Mesothelial cell of epicardium (in vitro differentiated cells): Measurements from ENCODE around the gene SERPINA9. TPM values are rescaled to one million over a fixed set of nuclear protein-coding genes. Genes with fewer than 3 reads are reported as not detected.

Experiments used
- DNase-seq, 2 experiments: peaks; one replicate each; pipeline ENCODE4 v3.0.0; 2021; ENCODE audit warnings: low spot score in 2 of 2; ENCODE audit not compliant: unreplicated experiment in 2 of 2
- H3K27ac Mint-ChIP-seq: 2 replicates; pipeline ENCODE4 v1.8.0; 2021; ENCODE audit warnings: mixed read lengths
- H3K27me3 Mint-ChIP-seq: 2 replicates; pipeline ENCODE4 v1.8.0; 2021; ENCODE audit warnings: low read depth, mixed read lengths
- H3K36me3 Mint-ChIP-seq: 2 replicates; pipeline ENCODE4 v1.8.0; 2021; ENCODE audit warnings: mixed read lengths
- H3K4me1 Mint-ChIP-seq: 2 replicates; pipeline ENCODE4 v1.8.0; 2021; ENCODE audit warnings: mixed read lengths
- H3K4me3 Mint-ChIP-seq: 2 replicates; pipeline ENCODE4 v1.8.0; 2021; ENCODE audit warnings: mild to moderate bottlenecking, moderate library complexity, mixed read lengths
- H3K9me3 Mint-ChIP-seq: 2 replicates; pipeline ENCODE4 v1.8.0; 2021; ENCODE audit warnings: mixed read lengths
- CTCF ChIP-seq: fragments of 200-600 bp; sonication (generic); IDR thresholded peaks from one replicate; pipeline ENCODE4 v1.5.0; 2021; ENCODE audit warnings: antibody characterized with exemption; ENCODE audit not compliant: unreplicated experiment
- total RNA-seq: library from RNA; stranded (reverse); gene quantifications from 3 replicates; pipeline ENCODE4 v1.2.1, GENCODE V29; 2021

Gene SERPINA9
- total RNA-seq, 1 donor from 2014 or later, result not detected

- no peak for TF ChIP-seq CTCF
- Mint-ChIP-seq H3K36me3 (no peaks in the 10 kb centered on the region), H3K4me3 (no peak overlapping the region), H3K27ac (no peak overlapping the region), H3K27me3 (peaks cover 11% of the 10 kb centered on the region), H3K9me3 (peaks cover 23% of the 10 kb centered on the region), H3K4me1 (peaks cover 7% of the 10 kb centered on the region)
- DNase-seq, result no peak
These were observed 5.6 kb upstream of the SERPINA9 start for GRCh38 chr14:94481468-94482131.

GRCh38 chr14:94480809-94481208 is 4.8 kb upstream of the SERPINA9 start:
- Mint-ChIP-seq H3K27me3 (peaks cover 6% of the 10 kb centered on the region), H3K9me3 (peaks cover 23% of the 10 kb centered on the region), H3K4me3 (no peak overlapping the region), H3K36me3 (no peaks in the 10 kb centered on the region), H3K4me1 (no peaks in the 10 kb centered on the region), H3K27ac (no peak overlapping the region)
- DNase-seq, result no peak
- TF ChIP-seq CTCF, result no peak

GRCh38 chr14:94478420-94478819 is 2.4 kb upstream of the SERPINA9 start:
- H3K36me3 Mint-ChIP-seq, result no peaks in the 10 kb centered on the region
- no peaks in the 10 kb centered on the region for H3K4me1 Mint-ChIP-seq
- H3K27me3 Mint-ChIP-seq, result peaks cover 4% of the 10 kb centered on the region
- no peak for DNase-seq
- peaks cover 23% of the 10 kb centered on the region for H3K9me3 Mint-ChIP-seq
- no peak overlapping the region for H3K4me3 Mint-ChIP-seq
- no peak overlapping the region for H3K27ac Mint-ChIP-seq
- TF ChIP-seq CTCF, result no peak

- no peak overlapping the region for H3K4me3 Mint-ChIP-seq
- no peak overlapping the region for H3K27ac Mint-ChIP-seq
- no peak for TF ChIP-seq CTCF
- H3K27me3 Mint-ChIP-seq, result peaks cover 20% of the 10 kb centered on the region
- H3K4me1 Mint-ChIP-seq, result no peaks in the 10 kb centered on the region
- H3K36me3 Mint-ChIP-seq, result no peaks in the 10 kb centered on the region
- DNase-seq, result no peak
- H3K9me3 Mint-ChIP-seq, result peaks cover 22% of the 10 kb centered on the region
These were observed 1.4 kb downstream of the SERPINA9 start for GRCh38 chr14:94474581-94475031.

GRCh38 chr14:94473666-94474410 is 2.2 kb downstream of the SERPINA9 start:
- no peak for TF ChIP-seq CTCF
- DNase-seq, result no peak
- Mint-ChIP-seq H3K36me3 (no peaks in the 10 kb centered on the region), H3K27me3 (peaks cover 24% of the 10 kb centered on the region), H3K9me3 (peaks cover 15% of the 10 kb centered on the region), H3K4me3 (no peak overlapping the region), H3K4me1 (no peaks in the 10 kb centered on the region), H3K27ac (no peak overlapping the region)
